HG02759 (cell line): ENCODE data around the gene CBR1.
"Not testable (repeated sequence)": the region's sequence is repeated elsewhere in the genome, so short reads cannot be mapped to it uniquely, and the experiment has no call there.

Source experiments
- ATAC-seq: cut with Tn5 transposase; IDR thresholded peaks from one replicate; pipeline ENCODE4 v1.9.1; 2021; ENCODE audit warnings: mild to moderate bottlenecking, moderate library complexity; ENCODE audit not compliant: unreplicated experiment

CBR1 gene

DNA sequence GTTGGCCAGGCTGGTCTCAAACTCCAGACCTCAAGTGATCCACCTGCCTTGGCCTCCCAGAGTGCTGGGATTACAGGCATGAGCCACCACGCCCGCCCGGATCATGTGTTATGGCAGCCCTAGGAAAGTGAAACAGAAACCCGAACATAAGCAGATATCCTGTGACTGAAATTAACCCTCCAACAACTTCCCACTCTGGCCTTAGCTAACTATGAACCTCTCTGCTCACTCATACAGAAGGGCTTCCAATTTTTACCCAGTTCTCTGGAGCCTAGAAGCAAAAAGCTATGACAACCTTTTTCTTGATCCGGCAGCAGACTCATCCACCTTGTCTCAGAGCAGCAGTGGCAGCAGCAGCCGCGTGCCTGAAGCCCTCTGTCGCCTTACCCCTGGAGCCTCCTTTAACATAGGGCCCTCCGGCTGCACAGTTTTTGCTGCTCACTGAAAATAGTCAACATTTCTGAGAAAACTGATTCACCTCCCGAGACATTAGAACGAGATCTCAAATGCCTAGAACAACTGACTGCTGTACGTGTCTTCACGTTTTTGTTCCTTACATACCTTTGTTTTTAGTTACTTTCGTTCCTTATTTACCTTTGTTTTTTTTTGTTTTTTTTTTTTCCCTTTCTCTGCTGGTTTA lies 9.3 kb downstream of the CBR1 start:
- peak; percentile 59 for ATAC-seq

DNA sequence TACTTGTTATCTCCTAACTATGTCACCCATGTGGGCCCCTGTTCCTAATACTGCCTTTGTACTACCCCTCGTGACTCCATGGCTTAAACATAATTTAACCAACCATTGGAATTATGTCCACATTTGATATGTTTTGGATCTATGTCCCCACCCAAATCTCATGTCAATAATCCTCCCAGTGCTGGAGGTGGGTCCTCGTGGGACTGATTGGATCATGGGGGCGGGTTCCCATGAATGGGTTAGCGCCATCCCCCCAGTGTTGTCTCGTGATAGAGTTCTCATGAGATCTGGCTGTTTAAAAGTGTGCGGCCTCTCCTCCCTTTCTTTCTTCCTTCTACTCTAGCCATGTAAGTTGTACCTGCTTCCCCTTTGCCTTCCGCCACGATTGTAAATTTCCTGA lies 9.8 kb downstream of the CBR1 start:
- ATAC-seq = no peak

DNA sequence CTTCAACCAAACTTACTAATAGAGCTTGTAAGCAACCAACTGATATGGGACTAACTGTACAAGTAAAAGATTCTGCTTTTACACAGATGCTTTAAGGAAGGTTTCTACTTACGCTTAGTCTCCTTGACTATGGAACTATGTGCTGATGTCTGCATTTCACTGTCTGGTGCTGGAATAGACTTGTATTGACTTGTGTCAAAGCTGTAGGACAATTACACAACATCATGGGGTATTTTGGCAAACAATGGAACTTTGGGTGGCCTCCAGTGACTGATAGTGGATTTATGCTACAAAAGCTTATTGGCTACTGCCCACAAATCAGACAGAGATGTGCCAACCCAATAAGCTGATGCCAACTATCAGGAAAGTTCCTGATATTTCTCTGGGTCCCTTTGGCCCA lies 10.6 kb downstream of the CBR1 start:
- ATAC-seq = no peak

DNA sequence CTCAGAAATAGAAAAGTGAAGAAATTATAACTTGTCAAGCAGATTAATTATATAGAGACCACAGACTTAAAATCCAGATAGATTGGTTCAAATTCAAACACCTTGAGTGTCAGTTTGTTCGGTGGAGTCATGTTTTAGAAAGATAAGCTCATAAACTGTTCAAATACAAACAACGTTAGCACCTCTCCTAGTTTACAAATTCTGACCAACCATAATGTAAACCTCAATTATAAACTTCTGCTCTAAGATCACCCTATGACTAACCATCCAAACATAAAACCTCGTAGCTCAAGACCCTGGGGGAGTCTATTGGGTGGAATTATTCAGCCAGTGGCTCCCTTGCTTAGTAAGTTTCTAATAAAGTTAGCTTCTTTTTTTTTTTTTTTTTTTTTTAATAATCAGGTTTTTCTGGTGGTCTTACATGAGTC lies 12.4 kb downstream of the CBR1 start:
- no peak for ATAC-seq

DNA sequence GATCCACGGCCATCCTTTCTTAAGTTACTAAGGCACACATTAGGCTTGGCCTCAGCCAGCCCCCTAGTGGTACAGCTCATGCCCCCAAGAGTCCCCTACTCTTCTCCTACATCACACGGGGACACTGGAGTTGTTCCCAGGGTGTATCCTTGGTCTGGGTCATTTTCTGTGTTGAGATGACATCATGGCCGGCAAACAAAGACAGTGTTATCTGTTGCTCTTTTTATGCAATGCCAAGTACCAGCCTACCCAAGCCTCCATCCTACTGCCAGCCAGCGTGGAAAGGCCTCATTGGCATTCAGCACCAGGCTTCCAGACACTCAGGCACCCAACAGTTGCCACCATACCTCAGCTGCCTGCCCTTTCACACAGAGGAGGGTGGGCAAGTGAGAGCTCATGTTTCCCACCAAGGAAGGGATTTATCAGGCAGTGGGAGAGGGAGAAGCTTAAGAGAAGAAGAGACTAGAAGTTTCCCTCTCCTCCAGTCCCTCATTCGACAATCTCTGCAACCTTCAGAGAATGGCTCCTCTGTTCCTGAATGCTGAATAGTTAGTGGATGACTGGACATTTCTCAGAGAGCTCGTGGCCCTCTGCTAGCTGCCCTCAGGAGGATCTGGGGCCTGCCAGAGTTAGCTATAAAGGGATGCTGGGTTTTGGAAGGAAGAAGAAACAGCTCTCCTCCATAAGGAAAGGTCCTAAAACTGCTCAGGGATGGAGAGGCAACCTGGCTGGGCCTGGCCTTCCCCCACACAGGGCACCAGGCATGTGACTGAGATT lies 17.7 kb downstream of the CBR1 start:
- ATAC-seq = no peak

DNA sequence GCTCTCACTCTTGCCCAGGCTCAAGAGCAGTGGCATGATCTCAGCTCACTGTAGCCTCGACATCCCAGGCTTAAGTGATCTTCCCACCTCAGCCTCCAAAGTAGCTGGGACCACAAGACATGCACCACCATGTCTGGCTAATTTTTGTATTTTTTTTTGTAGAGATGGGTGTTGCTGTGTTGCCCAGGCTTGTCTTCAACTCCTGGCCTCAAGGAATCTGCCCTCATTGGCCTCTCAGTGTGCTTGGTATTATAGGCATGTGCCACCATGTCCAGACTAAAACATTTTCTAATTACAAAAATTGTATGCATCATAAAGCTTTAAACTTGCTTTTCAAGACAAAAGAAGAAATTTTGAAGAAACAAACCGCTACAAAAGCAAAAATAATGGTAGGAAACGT lies 20.1 kb downstream of the CBR1 start:
- no peak for ATAC-seq

DNA sequence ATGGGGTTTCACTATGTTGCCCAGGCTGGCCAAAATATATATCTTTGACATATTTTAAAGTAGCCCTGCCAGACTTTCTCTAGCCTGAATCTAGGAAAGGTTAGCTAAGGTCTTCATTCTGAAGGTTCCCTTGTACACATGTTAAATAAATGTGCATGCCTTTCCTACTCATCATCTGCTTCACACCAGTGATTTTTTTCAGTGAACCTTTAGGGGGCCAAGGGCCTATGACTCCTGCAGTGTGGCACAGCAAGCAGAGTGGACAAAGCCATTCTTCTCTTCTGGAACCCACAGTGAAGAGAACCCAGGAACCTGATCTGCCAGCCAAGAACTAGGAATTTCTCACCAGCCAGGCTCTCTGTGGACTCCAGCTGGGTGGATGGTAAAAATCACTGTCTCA lies 22.9 kb downstream of the CBR1 start:
- no peak for ATAC-seq

DNA sequence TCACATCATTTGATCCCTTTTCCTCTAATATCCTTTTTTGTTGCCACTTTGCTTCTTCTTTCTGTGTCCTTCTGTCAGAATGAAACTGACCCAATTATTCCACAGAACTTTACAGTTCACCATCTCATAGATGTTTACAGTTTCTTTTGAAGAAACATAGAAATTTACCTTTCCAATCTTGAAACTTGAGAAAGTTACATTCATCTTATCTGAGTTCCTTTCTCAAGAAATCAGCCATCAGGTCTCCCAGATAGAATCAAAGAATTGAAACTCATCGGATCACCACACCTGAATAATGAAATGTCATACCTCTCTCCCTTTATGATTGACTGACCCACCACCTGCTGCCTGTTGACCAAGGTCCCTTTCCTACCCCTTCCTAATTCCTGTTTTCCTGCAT lies 23.7 kb downstream of the CBR1 start:
- no peak for ATAC-seq

DNA sequence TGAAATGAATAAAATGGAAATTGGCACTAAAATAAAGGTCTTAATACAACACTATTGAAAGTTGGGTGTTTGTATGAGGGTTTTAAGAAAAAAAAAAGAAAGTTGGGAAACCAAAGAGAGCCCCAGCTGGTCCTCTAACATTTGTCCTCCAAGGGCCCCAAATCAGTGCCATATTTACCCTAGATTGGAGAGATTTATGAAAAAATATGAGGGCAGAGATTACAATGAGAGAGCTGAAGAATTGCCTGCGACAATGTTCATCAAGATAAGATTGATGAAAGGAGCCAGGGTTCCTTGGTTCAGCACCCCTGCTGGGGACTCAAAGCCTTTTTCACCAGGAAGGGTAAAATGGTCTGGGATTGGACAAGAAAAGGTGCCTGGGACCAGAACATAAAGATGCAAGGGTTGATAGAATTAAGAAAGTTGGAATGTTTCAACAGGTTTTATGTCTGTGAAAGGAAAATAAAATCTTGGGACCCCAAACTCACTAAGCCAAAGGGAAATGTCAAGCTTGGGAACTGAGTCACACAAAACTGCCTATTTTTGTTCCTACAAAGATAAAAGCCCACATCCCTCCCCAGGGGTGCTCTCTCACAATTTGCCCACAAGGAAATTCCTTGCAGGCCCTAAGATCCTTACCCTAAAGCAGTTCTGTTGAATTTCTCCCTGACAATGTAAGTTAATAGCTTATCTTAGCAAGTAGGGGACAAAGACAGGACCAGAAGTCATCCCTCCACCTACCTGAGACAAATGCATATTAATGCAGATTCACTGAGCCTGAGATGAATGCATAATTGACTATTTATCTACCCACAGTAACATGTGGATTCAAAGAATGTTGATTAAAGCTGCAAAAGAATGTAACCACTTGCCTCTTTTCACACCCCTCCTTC lies 26.8 kb downstream of the CBR1 start:
- ATAC-seq = no peak

DNA sequence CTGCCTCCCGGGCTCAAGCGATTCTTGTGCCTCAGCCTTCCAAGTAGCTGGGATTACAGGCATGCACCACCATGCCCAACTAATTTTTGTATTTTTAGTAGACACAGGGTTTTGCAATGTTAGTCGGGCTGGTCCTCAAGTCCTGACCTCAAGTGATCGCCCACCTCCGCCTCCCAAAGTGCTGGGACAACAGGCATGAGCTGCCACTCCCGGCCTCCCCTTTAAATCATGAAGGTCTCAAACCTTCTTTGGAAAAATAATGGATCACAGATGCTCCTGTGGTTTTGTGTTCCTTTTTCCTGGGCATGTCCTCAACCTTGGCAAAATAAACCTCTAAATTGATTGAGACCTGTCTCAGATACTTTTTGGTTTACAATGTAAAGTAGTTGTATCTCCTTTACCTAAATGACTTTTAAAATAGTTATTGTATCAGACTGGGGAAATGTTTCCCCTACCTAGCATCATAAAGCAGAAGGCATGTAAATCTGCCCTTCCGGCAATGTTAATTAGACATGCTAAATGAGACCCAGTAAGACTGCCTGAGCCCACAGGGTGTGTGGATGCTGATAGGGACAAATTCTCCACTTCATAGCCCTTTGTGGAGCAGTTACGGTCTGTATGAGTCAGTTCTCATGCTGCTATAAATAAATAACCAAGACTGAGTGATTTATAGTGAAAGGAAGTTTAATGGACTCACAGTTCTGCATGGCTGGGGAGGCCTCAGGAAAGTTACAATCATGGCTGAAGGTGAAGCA lies 27.8 kb downstream of the CBR1 start:
- ATAC-seq = peak; percentile 87

DNA sequence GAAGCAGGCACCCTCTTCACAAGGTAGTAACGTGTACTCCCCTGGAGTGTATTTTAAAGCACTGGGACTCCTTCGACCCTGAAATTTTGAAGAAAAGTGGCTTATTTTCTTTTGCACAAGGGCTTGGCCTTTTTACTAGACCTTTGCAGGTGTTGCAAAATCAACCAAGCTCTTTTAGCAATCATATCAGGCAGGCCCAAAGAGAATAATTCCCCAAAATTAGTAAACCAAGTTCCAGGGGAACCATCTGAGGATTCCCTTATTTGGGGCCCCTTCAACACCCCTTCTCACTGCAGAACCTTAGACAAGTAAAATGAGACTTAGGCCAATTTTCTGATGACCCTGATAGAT lies 28.3 kb downstream of the CBR1 start:
- ATAC-seq = no peak

DNA sequence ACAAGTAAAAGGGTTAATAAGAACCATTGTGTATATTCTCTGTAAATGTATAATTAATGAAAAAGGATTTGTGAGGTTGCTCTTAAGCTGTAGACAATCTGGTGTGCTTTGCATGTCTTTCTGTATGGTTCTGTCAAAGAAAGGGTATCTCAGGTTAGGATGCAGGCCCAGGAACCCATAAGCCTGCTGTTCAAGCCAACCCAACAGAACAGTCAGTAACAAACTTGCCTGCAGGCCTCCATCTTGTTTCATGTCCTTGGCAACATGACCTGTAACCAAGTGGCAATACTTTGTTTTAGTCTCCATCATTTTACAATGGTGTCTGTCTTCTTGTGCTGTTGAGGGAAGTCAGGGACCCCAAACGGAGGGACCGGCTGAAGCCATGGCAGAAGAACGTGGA lies 29.2 kb downstream of the CBR1 start:
- no peak for ATAC-seq

DNA sequence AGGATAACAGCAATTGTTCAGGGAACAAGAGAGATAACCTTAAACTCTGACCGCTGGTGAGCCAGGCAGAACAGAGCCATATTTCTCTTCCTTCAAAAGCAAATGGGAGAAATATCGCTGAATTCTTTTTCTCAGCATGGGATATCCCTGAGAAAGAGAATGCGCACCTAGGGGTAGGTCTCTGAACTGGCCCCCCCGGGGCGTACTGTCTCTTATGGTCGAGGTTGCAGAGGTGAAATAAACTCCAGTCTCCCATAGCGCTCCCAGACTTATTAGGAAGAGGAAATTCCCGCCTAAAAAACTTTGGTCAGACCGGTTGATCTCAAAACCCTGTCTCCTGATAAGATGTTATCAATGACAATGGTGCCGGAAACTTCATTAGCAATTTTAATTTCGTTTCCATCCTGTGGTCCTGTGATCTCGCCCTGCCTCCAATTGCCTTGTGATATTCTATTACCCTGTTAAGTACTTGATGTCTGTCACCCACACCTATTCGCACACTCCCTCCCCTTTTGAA lies 29.9 kb downstream of the CBR1 start:
- ATAC-seq = not testable (repeated sequence)

DNA sequence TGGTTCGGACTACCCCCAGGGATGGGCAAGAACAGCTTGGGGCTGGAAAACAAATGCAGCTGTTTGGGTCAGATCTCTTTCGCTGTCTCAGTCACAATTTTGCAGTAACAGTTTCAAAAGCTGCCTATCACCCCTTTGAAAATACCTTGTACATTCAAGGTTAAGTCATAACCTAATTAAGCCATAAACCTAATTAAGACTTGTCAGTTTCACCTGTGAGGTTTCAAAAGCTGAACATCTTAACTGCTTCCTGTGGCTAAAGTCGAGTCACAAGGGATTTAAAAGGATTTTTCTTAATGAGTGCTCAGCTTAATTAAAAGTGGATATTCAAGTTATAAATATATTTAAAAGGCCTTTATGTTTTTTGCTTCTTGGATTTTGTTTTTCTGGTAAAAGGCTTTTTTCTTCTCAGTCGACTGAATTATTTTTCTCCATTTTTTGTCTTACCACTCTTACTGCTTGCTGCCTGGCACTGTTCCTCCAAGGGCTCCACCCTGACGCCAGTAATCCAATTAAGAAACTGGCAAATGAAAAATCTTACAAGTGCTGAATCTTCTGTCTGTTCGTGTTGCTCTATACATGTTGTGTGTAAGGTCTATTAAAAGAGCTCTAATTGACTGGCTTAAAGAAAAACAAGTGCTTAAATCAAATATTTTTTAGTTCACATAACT lies 31.3 kb downstream of the CBR1 start:
- ATAC-seq = no peak

DNA sequence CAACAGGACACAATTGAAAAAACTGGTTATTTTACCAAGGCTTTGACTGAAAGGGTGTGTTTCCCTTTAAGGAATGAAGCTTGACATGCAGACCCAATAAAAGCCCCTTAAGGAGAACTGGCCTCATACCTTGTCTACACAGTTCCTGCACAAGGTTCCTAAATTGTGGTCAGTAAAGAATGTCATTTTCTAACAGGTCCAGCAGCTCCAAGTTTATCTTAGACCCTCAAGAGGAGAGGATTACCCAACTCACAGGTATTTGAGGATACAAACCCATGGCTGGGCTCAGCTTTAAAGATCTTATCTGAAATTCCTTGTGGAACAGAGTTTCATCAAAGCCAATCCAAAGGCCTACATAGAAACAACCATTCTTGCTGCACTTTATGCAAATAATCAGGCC lies 33.6 kb downstream of the CBR1 start:
- ATAC-seq = no peak

DNA sequence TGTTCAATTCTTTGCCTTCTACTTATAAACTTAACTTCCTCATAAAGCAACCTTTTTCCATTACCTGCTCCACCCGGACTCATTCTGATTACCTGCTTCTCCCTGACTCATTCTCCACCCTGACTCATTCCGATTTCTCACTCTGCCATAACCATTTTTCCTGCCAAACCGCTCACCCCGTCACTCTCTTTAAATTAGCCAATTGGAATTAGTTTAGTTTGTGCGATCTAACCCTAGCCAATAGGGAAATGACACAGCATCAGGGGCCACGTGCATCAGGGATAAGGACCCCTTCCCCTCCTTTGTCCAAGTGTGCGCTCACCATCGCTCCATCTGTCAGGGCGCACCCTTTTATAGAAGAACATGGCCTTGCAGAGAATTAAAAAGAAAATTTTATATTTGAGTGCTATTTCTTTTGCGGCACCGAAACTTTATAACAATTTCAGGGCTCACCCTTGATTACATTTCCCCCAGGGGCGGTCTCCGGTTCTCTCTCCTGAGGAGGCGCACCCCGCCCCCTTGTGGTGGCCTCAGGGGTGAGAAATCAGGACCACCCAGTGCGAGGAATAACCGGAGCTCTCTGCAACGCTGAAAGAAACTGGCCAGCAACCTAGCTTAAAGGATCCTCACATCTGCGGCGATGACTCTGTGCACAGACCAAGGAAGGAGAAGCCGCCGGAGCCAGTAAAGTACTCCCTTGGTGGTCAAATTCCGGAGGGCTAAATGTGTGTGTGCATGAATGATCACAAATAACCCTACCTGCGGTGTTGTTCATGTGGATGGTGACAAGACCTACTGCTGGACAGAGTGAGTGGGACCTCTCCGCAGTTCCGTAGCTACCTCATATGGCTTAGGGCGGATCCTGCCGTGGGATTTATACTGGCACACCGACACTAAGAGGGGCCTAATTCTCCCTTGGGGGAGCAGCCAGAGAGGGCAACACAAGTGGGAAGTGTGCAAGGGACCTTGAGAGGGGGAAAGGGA lies 34.8 kb downstream of the CBR1 start:
- no peak for ATAC-seq

DNA sequence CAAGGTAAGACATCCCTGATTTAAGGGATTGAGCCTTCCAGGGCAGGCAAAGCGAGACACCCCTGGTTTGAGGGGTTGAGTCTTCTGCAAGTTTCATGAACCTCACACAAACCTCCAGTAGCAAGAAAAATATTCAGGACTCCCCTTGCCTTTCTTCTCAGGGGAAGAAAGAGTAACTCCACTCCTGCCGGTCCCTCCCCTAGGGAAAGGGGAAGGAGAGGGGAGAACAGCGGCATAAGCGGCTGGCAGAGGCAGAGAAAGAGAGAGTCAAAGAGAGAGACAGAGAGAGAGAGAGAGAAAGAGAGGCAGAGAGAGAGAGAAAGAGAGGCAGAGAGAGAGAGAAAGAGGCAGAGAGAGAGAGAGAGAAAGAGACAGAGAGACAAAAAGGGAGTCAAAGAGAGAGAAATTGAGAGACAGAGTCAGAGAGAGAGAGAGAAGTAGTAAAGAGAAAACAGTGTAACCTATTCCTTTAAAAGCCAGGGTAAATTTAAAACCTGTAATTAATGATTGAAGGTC lies 35.6 kb downstream of the CBR1 start:
- no peak for ATAC-seq

DNA sequence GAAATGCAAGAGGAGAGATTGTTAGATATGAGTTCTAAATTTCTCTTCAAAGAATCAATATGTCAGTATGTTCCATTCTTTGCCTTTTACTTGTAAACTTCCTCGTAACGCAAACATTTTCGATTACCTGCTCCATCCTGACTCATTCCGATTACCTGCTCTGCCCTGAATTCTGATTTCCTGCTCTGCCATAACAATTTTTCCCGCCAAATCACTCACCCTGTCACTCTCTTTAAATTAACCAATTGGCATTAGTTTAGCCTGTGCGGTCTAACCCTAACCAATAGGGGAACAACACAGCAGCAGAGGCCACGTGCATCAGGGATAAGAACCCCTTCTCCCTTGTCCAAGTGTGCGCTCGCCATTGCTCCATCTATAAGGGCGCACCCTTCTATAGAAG lies 40.0 kb downstream of the CBR1 start:
- no peak for ATAC-seq

DNA sequence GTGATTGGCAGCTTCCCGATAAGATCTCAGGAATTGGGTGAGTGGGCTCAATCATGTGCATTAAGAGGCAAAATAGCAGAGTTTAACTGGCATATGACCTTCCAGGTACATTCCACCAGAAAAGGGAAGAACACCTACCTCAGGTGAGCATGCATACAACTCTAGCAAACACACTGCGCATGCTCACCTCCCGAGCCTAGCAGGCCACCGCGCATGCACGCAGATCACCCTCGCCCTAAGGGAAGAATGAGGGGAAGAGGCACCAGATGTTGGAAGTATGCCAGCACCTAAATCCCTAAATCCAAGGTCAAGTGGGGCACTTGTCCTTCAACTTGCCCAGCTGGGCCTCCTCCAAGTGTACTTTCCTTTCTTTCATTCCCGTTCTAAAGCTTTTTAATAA lies 41.4 kb downstream of the CBR1 start:
- ATAC-seq = no peak
